Left ventricle myocardium inferior (tissue), 1 donor: ENCODE data around the gene LRRN4CL. TPM values are rescaled to one million over a fixed set of nuclear protein-coding genes. Genes with fewer than 3 reads are reported as not detected.
"Not testable (repeated sequence)": the region's sequence is repeated elsewhere in the genome, so short reads cannot be mapped to it uniquely, and the experiment has no call there.

Experiments used
- DNase-seq: peaks from one replicate; pipeline ENCODE4 v3.0.0-alpha.2; 2020
- H3K27ac ChIP-seq: fragments of 200-600 bp; replicated peaks from 2 replicates; pipeline ENCODE4 v1.8.0; 2021
- H3K27me3 ChIP-seq: fragments of 200-600 bp; 2 replicates; pipeline ENCODE4 v1.8.0; 2021; ENCODE audit warnings: low read depth
- H3K36me3 ChIP-seq: fragments of 200-600 bp; 2 replicates; pipeline ENCODE4 v1.8.0; 2021
- H3K4me1 ChIP-seq: fragments of 200-600 bp; 2 replicates; pipeline ENCODE4 v1.8.0; 2021
- H3K4me3 ChIP-seq: fragments of 200-600 bp; 2 replicates; pipeline ENCODE4 v1.8.0; 2021; ENCODE audit warnings: mild to moderate bottlenecking, moderate library complexity
- H3K9me3 ChIP-seq: fragments of 200-600 bp; replicated peaks from 2 replicates; pipeline ENCODE4 v1.8.0; 2021
- intact Hi-C: fragments of 100-400 bp; cut with micrococcal nuclease; formaldehyde crosslinking; loops from one replicate; pipeline ENCODE4 v1.11.0; 2022
- total RNA-seq: library from RNA; stranded (reverse); fragmentation: NEBNext Ultra II Directional; extraction: Animal tissue kit (Norgen Biotek cat#: 25700); gene quantifications from one replicate; pipeline ENCODE4 v1.2.1, GENCODE V29; 2021
- TF ChIP-seq, protein P1 (sequence below): fragments of 200-600 bp; IDR thresholded peaks from 2 replicates; pipeline ENCODE4 v1.8.0; 2021; ENCODE audit warnings: antibody characterized with exemption, mild to moderate bottlenecking, borderline replicate concordance
- donor health status: DM: no; HTN: yes; CAD: no; lungs with severe emphysema.

Gene LRRN4CL
- total RNA-seq, 1 donor from 2014 or later = 2.7 TPM

DNA sequence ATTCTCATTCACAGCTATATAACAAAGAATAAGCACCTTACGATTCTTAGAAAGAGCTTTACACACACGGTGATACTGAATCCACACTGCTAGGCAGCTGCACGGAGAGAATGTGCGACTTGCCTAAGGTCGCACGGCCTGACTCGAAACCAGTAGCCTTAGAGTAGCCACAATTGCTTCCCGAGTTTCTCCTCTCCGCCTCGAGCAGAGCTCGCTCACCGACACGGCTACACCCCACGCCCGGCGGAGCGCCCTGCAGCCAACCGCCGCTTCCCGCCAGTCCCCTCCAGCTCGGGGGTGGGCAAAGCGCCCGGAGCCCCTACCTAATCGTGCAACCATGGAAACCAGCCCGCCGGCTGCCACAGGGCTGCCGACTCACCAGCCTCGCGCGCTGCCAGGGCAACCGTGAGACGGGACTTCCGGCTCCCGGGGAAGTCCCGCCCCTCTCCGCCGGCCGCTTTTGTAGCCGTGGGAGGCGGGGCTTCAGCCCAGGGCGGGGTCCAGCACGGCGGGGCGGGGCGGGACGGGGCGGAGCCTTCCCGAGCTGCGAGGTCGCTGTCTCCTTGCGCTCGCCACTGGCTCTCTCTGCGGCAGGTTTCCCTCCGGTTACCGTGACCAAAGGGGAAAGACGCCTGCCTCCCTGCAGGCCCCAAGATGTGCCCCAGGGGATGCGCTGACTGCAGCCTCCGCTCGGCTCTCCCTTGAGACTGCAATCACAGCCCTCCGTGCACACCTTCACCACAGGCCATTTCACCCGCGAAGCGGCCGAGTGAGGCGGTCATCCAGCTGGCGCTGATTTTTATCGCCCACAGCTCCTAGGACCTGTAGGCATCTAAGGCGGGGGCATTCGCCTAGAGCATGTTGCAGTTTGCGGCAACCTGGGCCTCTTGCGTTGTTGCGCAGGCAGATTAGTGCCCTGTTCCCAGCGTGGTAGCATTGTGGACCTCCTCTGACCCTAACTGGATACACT is 16.8 kb upstream of the LRRN4CL start:
- H3K4me3 ChIP-seq = peak overlapping the region; percentile 76
- TF ChIP-seq, protein P1, sequence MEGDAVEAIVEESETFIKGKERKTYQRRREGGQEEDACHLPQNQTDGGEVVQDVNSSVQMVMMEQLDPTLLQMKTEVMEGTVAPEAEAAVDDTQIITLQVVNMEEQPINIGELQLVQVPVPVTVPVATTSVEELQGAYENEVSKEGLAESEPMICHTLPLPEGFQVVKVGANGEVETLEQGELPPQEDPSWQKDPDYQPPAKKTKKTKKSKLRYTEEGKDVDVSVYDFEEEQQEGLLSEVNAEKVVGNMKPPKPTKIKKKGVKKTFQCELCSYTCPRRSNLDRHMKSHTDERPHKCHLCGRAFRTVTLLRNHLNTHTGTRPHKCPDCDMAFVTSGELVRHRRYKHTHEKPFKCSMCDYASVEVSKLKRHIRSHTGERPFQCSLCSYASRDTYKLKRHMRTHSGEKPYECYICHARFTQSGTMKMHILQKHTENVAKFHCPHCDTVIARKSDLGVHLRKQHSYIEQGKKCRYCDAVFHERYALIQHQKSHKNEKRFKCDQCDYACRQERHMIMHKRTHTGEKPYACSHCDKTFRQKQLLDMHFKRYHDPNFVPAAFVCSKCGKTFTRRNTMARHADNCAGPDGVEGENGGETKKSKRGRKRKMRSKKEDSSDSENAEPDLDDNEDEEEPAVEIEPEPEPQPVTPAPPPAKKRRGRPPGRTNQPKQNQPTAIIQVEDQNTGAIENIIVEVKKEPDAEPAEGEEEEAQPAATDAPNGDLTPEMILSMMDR = no peak
- H3K4me1 ChIP-seq = peaks cover 53% of the 10 kb centered on the region
- no peaks in the 10 kb centered on the region for H3K27me3 ChIP-seq
- intact Hi-C loops = no loop called here
- peak overlapping the region; percentile 94 for H3K27ac ChIP-seq
- no peaks in the 10 kb centered on the region for H3K9me3 ChIP-seq
- DNase-seq = peak; percentile 94
- H3K36me3 ChIP-seq = peaks cover 20% of the 10 kb centered on the region

DNA sequence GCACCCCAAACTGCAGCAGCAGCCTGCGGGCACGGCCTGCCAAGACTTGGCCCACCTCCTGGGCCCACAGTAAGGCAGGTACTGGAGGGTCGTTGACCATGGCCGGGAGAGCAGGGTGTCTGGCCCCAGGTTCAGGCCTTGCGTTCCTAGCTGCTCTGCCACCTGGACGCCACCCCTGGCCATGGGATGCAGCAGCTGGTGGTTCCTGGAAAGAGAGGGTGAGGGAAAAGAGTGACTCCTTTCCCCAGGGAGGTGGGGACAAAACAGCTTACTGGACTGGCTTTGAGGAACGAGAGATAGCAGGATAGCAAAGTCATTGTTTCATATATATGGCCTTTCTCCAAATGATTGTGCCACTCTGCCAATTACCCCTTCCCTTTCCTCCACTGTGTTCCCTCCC is 16.1 kb upstream of the LRRN4CL start:
- H3K4me3 ChIP-seq = peak overlapping the region; percentile 76
- intact Hi-C loops = no loop called here
- TF ChIP-seq, protein P1 = no peak
- no peaks in the 10 kb centered on the region for H3K27me3 ChIP-seq
- peaks cover 49% of the 10 kb centered on the region for H3K4me1 ChIP-seq
- peak overlapping the region; percentile 94 for H3K27ac ChIP-seq
- DNase-seq = no peak
- peaks cover 18% of the 10 kb centered on the region for H3K36me3 ChIP-seq
- no peaks in the 10 kb centered on the region for H3K9me3 ChIP-seq

DNA sequence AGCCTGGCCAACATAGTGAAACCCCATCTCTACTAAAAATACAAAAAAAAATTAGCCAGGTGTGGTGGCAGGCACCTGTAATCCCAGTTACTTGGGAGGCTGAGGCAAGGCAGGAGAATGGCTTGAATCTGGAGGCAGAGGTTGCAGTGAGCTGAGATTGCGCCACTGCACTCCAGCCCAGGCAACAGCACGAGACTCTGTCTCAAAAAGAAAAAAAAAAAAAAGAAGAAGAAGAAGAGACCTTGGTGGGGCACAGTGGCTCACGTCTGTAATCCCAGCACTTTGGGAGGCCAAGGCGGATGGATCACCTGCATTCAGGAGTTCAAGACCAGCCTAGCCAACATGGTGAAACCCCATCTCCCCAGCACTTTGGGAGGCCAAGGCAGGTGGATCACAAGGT is 14.6 kb upstream of the LRRN4CL start:
- H3K9me3 ChIP-seq, H3K27me3 ChIP-seq, H3K27ac ChIP-seq, DNase-seq, intact Hi-C loops, H3K4me3 ChIP-seq: not testable (repeated sequence)
- Histone ChIP-seq H3K4me1 (peaks cover 37% of the 10 kb centered on the region), H3K36me3 (peaks cover 17% of the 10 kb centered on the region)

DNA sequence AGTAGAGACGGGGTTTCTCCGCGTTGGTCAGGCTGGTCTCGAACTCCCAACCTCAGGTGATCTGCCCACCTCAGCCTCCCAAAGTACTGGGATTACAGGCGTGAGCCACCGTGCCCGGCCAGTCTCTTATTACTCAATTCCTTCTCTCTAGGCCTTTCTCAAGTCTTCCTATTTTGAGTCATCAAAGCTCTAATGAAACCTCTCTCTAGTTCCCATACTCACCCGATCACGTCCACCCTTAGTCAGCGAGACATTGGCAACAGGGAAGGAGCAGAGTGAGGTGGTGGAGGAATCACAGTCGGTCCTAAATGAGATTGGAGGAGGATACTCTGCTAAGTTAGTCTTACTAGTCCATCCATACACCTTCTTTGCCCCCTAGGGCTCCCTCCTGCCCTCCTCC is 12.9 kb upstream of the LRRN4CL start:
- DNase-seq = no peak
- intact Hi-C loops = no loop called here
- no peak overlapping the region for H3K27ac ChIP-seq
- H3K4me3 ChIP-seq = no peak overlapping the region
- no peaks in the 10 kb centered on the region for H3K27me3 ChIP-seq
- TF ChIP-seq, protein P1 = no peak
- no peaks in the 10 kb centered on the region for H3K9me3 ChIP-seq
- H3K36me3 ChIP-seq = peaks cover 17% of the 10 kb centered on the region
- H3K4me1 ChIP-seq = peaks cover 21% of the 10 kb centered on the region

DNA sequence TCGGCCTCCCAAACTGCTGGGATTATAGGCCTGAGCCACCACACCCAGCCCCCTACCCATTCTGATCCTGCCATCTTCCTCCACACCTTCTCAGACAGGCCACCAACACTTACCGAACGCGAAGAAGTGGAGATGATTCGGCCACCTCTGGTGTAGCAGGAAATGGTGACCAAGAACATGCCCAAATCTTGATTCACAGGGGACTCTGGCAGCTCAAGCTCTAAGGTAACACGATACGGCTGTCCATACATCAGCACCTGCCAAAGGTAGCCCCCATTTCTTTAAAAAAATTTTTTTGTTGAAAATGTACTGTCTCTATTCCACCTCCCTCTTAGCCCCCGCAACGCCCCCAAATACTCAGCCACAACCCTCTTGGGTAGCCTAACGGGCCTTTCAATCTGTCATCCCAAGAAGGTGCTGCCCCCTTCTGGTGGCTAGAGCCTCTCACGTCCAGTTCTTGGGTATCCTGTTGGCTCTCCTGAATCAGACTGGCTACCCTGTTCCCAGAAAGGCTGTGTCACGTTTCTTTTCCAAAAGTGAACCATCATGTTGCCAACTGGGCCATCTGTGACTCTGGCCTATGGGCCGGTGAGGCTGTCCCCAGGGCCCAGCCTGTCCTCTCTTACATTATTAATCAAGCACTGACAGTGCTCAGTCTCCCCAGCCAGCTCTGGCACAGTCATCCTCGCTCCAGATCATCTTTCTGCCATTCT is 5.3 kb upstream of the LRRN4CL start:
- Histone ChIP-seq H3K36me3 (peaks cover 30% of the 10 kb centered on the region), H3K4me1 (peaks cover 24% of the 10 kb centered on the region), H3K27ac (peak overlapping the region; percentile 31), H3K27me3 (no peaks in the 10 kb centered on the region), H3K9me3 (no peaks in the 10 kb centered on the region), H3K4me3 (no peak overlapping the region)
- intact Hi-C loops = loop anchor here (10.0 kb wide), 1 partner anchor 310 kb away; no protein-coding TSS in a partner anchor
- DNase-seq = peak; percentile 70
- TF ChIP-seq, protein P1 = peak; percentile 86

DNA sequence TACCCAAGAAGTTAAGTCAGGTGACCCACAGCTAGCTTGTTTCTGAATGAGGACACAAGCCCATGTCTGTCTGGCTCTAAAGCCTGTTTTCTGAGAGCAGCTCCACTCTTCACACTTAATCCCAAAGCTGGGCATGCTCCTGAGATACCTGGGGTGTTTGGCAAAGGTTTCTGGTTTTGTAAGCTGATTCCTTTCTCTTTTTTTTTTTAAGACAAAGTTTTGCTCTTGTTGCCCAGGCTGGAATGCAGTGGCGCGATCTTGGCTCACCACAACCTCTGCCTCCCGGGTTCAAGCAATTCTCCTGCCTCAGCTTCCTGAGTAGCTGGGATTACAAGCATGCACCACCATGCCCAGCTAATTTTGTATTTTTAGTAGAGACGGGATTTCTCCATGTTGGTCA is 4.3 kb upstream of the LRRN4CL start:
- H3K27ac ChIP-seq, H3K4me3 ChIP-seq, H3K9me3 ChIP-seq, DNase-seq, H3K27me3 ChIP-seq: not testable (repeated sequence)
- H3K36me3 ChIP-seq = peaks cover 30% of the 10 kb centered on the region
- intact Hi-C loops = loop anchor here (10.0 kb wide), 1 partner anchor 309 kb away; no protein-coding TSS in a partner anchor
- H3K4me1 ChIP-seq = peaks cover 31% of the 10 kb centered on the region
